Stimulated activated naive CD8-positive, alpha-beta T cell treated with anti-CD3 and anti-CD28 coated beads, Interleukin-15, Interleukin-2, amounts not matched to agents 100 U/mL and 50 U/mL, for 24 hours (primary cell): ENCODE data around the gene PUS7L.
"Not testable (repeated sequence)": the region's sequence is repeated elsewhere in the genome, so short reads cannot be mapped to it uniquely, and the experiment has no call there.

Experiments
- ATAC-seq: fragments of 150-1000 bp; cut with Tn5 transposase; one replicate; pipeline ENCODE4 v1.10.0; 2021
- DNase-seq: peaks from one replicate; pipeline ENCODE4 v3.0.0; 2021

PUS7L gene

DNA sequence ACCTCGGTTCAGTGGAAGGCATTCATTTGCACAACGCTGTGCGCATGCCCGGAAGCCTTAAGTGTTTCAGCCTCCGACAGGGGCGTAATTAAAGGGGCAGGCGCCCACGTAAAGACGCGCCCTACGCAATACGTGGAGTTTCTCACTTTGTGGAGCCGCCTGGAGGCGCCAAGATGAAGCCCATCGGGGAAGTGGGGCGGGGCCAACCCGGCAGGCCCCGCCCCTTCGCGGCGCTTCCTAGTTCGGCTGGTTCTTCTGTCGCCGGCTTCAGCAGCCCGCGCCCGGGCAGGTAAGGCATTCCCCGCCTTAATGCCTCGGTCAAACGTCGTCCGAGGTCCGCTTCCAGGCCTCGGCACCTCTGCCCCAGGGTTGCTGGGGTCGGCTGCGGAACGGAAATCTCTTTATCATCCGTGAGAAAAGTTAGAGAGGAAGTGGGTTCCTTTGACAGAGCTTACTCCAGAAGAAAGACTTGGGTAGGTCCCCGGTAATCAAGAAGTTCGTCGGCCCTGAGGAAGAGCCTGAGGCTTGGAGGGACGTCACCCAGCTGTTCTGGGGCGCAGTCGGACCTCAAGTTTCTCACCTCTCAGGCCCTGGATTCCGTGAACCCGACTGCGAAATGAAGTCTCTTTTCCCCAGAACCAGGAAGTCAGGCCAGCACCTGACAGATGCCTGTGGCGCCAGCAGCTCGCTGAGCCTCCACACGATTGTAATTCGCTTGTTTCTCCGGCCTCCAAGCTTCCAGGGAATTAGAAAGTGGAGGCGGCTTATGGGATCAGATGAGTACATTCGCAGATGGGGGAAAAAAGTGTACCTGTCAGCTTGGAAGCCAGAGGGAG lies at the start of gene PUS7L, which contains the start of gene IRAK4:
Gene PUS7L, minus strand, starts transcription at position 63 of the 836 bp plus-strand sequence. CDS start 3,545 bp downstream, outside the sequence.
Gene IRAK4, plus strand, starts transcription at position 224 of the 836 bp plus-strand sequence. CDS start 9,161 bp downstream, outside the sequence.
- peak; percentile 93 for DNase-seq
- peak; percentile 96 for ATAC-seq

GRCh38 chr12:43807386-43807785 lies 48.8 kb upstream of the PUS7L start:
- ATAC-seq, result no peak
- no peak for DNase-seq

- no peak for ATAC-seq
- no peak for DNase-seq
Observed at GRCh38 chr12:43806737-43807072, 48.1 kb upstream of the PUS7L start.

GRCh38 chr12:43805860-43806736 lies 47.5 kb upstream of the PUS7L start, which contains the start of gene TWF1:
Gene TWF1, minus strand, starts transcription at chr12:43806317. Its CDS starts 72 bp downstream, at chr12:43806245.
- peak; percentile 97 for ATAC-seq
- peak; percentile 94 for DNase-seq

- no peak for ATAC-seq
- DNase-seq, result no peak
Observed at GRCh38 chr12:43805149-43805859, 46.7 kb upstream of the PUS7L start.

- ATAC-seq (no peak), DNase-seq (no peak)
Observed at GRCh38 chr12:43797561-43798217, 39.1 kb upstream of the PUS7L start.

DNA sequence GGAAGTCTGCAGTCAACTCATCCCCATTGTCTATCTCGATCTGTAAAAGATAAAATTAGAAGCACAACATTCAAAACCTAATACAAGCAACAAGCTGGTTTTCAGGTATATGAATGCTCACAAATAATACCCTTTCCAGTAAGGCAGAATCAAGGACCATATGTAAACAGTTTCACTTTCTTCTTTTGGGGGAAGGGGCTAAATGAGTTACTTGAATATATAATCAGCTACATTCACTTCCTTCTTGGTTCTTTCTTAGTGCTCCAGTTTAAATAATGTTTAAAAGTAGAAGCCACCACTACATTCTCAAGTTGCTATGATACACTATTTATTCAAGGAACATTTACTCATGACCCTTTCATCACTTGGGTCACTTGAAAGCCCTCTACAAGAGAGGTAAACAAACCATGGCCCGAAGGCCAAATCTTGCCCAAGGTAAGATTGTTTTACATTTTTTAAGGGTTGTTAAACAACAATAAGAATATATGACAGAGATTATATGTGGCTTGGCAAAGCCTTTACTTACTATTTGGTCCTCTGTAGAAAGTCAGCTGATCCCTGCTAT lies 37.2 kb upstream of the PUS7L start:
- no peak for ATAC-seq
- DNase-seq, result no peak

GRCh38 chr12:43789941-43790340 lies 31.4 kb upstream of the PUS7L start:
- ATAC-seq (no peak), DNase-seq (no peak)

- ATAC-seq, result no peak
- DNase-seq, result no peak
Observed at GRCh38 chr12:43786899-43787693, 28.5 kb upstream of the PUS7L start.

GRCh38 chr12:43776498-43776897 lies 17.9 kb upstream of the PUS7L start:
- DNase-seq (no peak), ATAC-seq (peak; percentile 59)

- ATAC-seq, result no peak
- DNase-seq, result no peak
Observed at GRCh38 chr12:43766291-43766690, 7.7 kb upstream of the PUS7L start.

GRCh38 chr12:43764528-43764927 lies 5.9 kb upstream of the PUS7L start:
- DNase-seq, result no peak
- no peak for ATAC-seq

- DNase-seq (no peak), ATAC-seq (no peak)
Observed at GRCh38 chr12:43763769-43764168, 5.2 kb upstream of the PUS7L start.

DNA sequence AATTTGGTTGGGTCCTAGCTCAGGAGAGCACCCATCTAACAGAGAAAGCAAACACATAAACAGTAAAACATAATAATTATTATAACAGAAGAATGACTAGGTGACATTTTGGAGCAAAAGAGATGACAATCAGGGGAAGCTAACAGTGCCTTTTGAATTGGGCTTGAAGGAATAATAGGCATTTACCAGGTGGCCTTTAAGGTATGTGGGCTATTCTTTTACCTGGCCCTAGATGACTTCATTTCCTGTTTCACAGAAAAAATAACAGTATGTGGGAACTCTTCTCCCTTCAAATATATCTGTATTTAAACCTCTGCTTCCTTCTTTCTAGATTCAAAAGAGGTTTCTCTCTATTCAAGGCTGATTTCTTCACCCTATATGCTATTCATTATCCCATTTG lies 4.0 kb upstream of the PUS7L start:
- ATAC-seq (no peak), DNase-seq (no peak)

- DNase-seq (no peak), ATAC-seq (no peak)
Observed at GRCh38 chr12:43761500-43761899, 2.9 kb upstream of the PUS7L start.

- DNase-seq, result no peak
- no peak for ATAC-seq
Observed at GRCh38 chr12:43760396-43760795, 1.8 kb upstream of the PUS7L start.

- ATAC-seq (no peak), DNase-seq (peak; percentile 30)
Observed at GRCh38 chr12:43758247-43758727, 303 bp downstream of the PUS7L start.

- no peak for DNase-seq
- no peak for ATAC-seq
Observed at GRCh38 chr12:43754015-43754414, 4.6 kb downstream of the PUS7L start.

DNA sequence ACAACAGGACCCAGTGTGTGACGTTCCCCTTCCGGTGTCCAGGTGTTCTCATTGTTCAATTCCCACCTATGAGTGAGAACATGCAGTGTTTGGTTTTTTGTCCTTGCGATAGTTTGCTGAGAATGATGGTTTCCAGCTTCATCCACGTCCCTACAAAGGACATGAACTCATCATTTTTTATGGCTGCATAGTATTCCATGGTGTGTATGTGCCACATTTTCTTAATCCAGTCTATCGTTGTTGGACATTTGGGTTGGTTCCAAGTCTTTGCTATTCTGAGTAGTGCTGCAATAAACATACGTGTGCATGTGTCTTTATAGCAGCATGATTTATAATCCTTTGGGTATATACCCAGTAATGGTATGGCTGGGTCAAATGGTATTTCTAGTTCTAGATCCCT lies 7.2 kb downstream of the PUS7L start:
- not testable (repeated sequence) for DNase-seq, ATAC-seq

DNA sequence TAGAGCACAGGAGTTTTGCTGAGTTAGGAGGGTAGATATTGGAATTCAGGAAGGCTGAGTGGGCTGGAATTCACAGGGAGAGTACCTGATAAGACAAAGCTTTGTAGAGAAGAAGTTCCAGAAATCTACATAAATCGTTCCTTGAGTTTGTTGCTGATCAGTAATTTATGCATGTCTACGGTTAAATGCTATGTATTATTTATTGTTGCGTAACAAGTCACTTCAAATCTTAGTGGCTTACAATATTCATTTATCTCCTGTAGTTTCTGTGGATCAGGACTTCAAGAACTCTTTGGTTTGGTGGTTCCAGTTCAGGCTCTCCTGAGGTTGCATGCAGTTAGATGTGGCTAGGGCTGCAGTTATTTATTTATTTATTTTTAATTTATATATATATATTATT lies 7.8 kb downstream of the PUS7L start:
- ATAC-seq (no peak), DNase-seq (no peak)
